Colonic mucosa (tissue), 4 donors: ENCODE results near the gene MAD1L1. TPM values are rescaled to one million over a fixed set of nuclear protein-coding genes. Genes with fewer than 3 reads are reported as not detected.
"Not testable (repeated sequence)": the region's sequence is repeated elsewhere in the genome, so short reads cannot be mapped to it uniquely, and the experiment has no call there.

Experiments used
- DNase-seq: peaks from one replicate; pipeline ENCODE4 v3.0.0-alpha.2; 2020
- H3K27ac ChIP-seq: fragments of 200-600 bp; one replicate; pipeline ENCODE4 v1.8.0; 2021
- H3K27me3 ChIP-seq: fragments of 200-600 bp; one replicate; pipeline ENCODE4 v1.8.0; 2021
- H3K36me3 ChIP-seq: fragments of 200-600 bp; one replicate; pipeline ENCODE4 v1.8.0; 2021
- H3K4me1 ChIP-seq: fragments of 200-600 bp; one replicate; pipeline ENCODE4 v1.8.0; 2021; ENCODE audit warnings: mild to moderate bottlenecking
- H3K4me3 ChIP-seq: fragments of 200-600 bp; one replicate; pipeline ENCODE4 v1.8.0; 2021
- H3K9ac ChIP-seq, 2 donors: one replicate each; pipeline ENCODE4 v1.7.0; 2013; ENCODE audit warnings: control low read depth in 2 of 2, low read depth in 2 of 2, low read length in 2 of 2
- H3K9me3 ChIP-seq: fragments of 200-600 bp; one replicate; pipeline ENCODE4 v1.8.0; 2021
- intact Hi-C: fragments of 100-400 bp; cut with DNase I; formaldehyde crosslinking; loops from one replicate; pipeline ENCODE4 v1.14.1; 2022
- total RNA-seq, 2 donors: library from RNA; stranded (reverse); fragmentation: NEBNext Ultra II Directional in 1 of 2; extraction: Animal tissue kit (Norgen Biotek cat#: 25700) in 1 of 2; gene quantifications; one replicate each; pipeline ENCODE4 v1.2.1, GENCODE V29; 2021
- TF ChIP-seq, protein P1 (sequence below): fragments of 200-600 bp; IDR thresholded peaks from one replicate; pipeline ENCODE4 v1.8.0; 2022; ENCODE audit warnings: antibody characterized with exemption, mild to moderate bottlenecking
- donor health status: healthy.
- donor health status: DM: no; HTN: no; CAD: no.
- donor health status: DM: no; HTN: no; CAD: no.

The MAD1L1 gene
- total RNA-seq, 2 donors from 2014 or later, result 18.2 to 47.0 TPM

GRCh38 chr7:2271273-2272026 is 38.7 kb upstream of the MAD1L1 start:
- no peak overlapping the region for H3K9ac ChIP-seq
- TF ChIP-seq, protein P1, sequence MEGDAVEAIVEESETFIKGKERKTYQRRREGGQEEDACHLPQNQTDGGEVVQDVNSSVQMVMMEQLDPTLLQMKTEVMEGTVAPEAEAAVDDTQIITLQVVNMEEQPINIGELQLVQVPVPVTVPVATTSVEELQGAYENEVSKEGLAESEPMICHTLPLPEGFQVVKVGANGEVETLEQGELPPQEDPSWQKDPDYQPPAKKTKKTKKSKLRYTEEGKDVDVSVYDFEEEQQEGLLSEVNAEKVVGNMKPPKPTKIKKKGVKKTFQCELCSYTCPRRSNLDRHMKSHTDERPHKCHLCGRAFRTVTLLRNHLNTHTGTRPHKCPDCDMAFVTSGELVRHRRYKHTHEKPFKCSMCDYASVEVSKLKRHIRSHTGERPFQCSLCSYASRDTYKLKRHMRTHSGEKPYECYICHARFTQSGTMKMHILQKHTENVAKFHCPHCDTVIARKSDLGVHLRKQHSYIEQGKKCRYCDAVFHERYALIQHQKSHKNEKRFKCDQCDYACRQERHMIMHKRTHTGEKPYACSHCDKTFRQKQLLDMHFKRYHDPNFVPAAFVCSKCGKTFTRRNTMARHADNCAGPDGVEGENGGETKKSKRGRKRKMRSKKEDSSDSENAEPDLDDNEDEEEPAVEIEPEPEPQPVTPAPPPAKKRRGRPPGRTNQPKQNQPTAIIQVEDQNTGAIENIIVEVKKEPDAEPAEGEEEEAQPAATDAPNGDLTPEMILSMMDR, result no peak
- H3K36me3 ChIP-seq, result no peaks in the 10 kb centered on the region
- H3K27me3 ChIP-seq, result no peaks in the 10 kb centered on the region
- DNase-seq, result no peak
- no peaks in the 10 kb centered on the region for H3K9me3 ChIP-seq
- H3K27ac ChIP-seq, result no peak overlapping the region
- intact Hi-C loops, result no loop called here
- H3K4me3 ChIP-seq, result no peak overlapping the region
- H3K4me1 ChIP-seq, result no peaks in the 10 kb centered on the region

DNA sequence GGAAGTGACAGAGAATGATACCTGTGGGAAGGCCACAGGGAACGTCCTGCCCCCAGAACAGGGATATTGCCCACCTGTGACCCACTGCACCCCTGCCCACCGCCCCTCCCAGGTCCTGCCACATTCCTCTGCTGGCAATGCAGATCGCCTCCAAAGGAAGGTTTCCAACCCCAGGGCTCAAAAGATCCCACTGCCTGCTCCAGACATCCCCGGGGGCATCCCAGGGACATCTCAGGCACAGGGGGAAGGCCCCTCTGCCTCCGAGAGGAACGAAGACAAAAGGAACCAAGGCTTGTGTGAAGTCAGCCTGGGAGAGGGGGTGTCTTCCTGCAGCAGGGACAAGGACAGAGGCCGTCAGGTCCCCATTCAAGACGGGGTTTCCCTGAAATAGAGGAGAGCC is 37.8 kb upstream of the MAD1L1 start:
- no peak for DNase-seq
- H3K4me3 ChIP-seq, result no peak overlapping the region
- H3K27me3 ChIP-seq, result no peaks in the 10 kb centered on the region
- no peaks in the 10 kb centered on the region for H3K9me3 ChIP-seq
- TF ChIP-seq, protein P1, result no peak
- no peak overlapping the region for H3K27ac ChIP-seq
- H3K36me3 ChIP-seq, result no peaks in the 10 kb centered on the region
- no peak overlapping the region for H3K9ac ChIP-seq
- intact Hi-C loops, result no loop called here
- no peaks in the 10 kb centered on the region for H3K4me1 ChIP-seq

GRCh38 chr7:2269991-2270460 is 37.3 kb upstream of the MAD1L1 start:
- H3K9me3 ChIP-seq, result no peaks in the 10 kb centered on the region
- intact Hi-C loops, result no loop called here
- no peak overlapping the region for H3K9ac ChIP-seq
- H3K4me1 ChIP-seq, result no peaks in the 10 kb centered on the region
- H3K4me3 ChIP-seq, result no peak overlapping the region
- H3K27me3 ChIP-seq, result no peaks in the 10 kb centered on the region
- DNase-seq, result no peak
- TF ChIP-seq, protein P1, result no peak
- H3K27ac ChIP-seq, result no peak overlapping the region
- H3K36me3 ChIP-seq, result no peaks in the 10 kb centered on the region

GRCh38 chr7:2269089-2269990 is 36.6 kb upstream of the MAD1L1 start:
- intact Hi-C loops, H3K36me3 ChIP-seq, H3K9ac ChIP-seq, H3K27me3 ChIP-seq, H3K9me3 ChIP-seq, H3K27ac ChIP-seq, H3K4me3 ChIP-seq, DNase-seq, H3K4me1 ChIP-seq: not testable (repeated sequence)

- H3K27ac ChIP-seq, result no peak overlapping the region
- DNase-seq, result no peak
These were observed 34.2 kb upstream of the MAD1L1 start for GRCh38 chr7:2266911-2267310.

More at GRCh38 chr7:2266911-2267310, 34.2 kb upstream of the MAD1L1 start:
- Histone ChIP-seq H3K4me1 (no peaks in the 10 kb centered on the region), H3K4me3 (no peak overlapping the region), H3K36me3 (no peaks in the 10 kb centered on the region), H3K27me3 (no peaks in the 10 kb centered on the region), H3K9ac (no peak overlapping the region), H3K9me3 (no peaks in the 10 kb centered on the region)
- TF ChIP-seq, protein P1, result no peak
- intact Hi-C loops, result no loop called here
